Measurements from ENCODE around the gene MACROD2.

The MACROD2 gene

GRCh38 chr20:14284443-14284842 lies 289.1 kb downstream of the MACROD2 start:
- no peak for DNase-seq

GRCh38 chr20:14288341-14289330 lies 293.3 kb downstream of the MACROD2 start:
- no peak for DNase-seq

GRCh38 chr20:14291502-14291901 lies 296.2 kb downstream of the MACROD2 start:
- DNase-seq: no peak

GRCh38 chr20:14295238-14295637 lies 299.9 kb downstream of the MACROD2 start:
- DNase-seq: no peak

- DNase-seq: no peak
Observed at GRCh38 chr20:14295770-14296309, 300.5 kb downstream of the MACROD2 start.

- DNase-seq: no peak
Observed at GRCh38 chr20:14299831-14300230, 304.5 kb downstream of the MACROD2 start.

- DNase-seq: no peak
Observed at GRCh38 chr20:14303106-14303505, 307.8 kb downstream of the MACROD2 start.

GRCh38 chr20:14303651-14304050 lies 308.3 kb downstream of the MACROD2 start:
- DNase-seq: no peak

GRCh38 chr20:14304472-14304871 lies 309.2 kb downstream of the MACROD2 start:
- DNase-seq: no peak

GRCh38 chr20:14307956-14308355 lies 312.6 kb downstream of the MACROD2 start:
- DNase-seq: no peak

- no peak for DNase-seq
Observed at GRCh38 chr20:14310977-14311627, 315.8 kb downstream of the MACROD2 start.

GRCh38 chr20:14312001-14312400 lies 316.7 kb downstream of the MACROD2 start:
- DNase-seq: no peak

- no peak for DNase-seq
Observed at GRCh38 chr20:14313341-14314020, 318.2 kb downstream of the MACROD2 start.

GRCh38 chr20:14319704-14320103 lies 324.4 kb downstream of the MACROD2 start:
- no peak for DNase-seq

- no peak for DNase-seq
Observed at GRCh38 chr20:14331646-14332045, 336.3 kb downstream of the MACROD2 start.

GRCh38 chr20:14332866-14333265 lies 337.6 kb downstream of the MACROD2 start:
- no peak for DNase-seq

- DNase-seq: no peak
Observed at GRCh38 chr20:14333721-14334120, 338.4 kb downstream of the MACROD2 start.

GRCh38 chr20:14334306-14334930 lies 339.1 kb downstream of the MACROD2 start:
- DNase-seq: no peak

- DNase-seq: no peak
Observed at GRCh38 chr20:14335052-14335451, 339.7 kb downstream of the MACROD2 start.

- no peak for DNase-seq
Observed at GRCh38 chr20:14336686-14337085, 341.4 kb downstream of the MACROD2 start.

- DNase-seq: peak; percentile 58
Observed at GRCh38 chr20:14337400-14338171, 342.3 kb downstream of the MACROD2 start, which contains the start of gene FLRT3. Gene FLRT3 (minus strand): TSS chr20:14337612. CDS start chr20:14327506, 10,106 bp downstream.

- DNase-seq: no peak
Observed at GRCh38 chr20:14341801-14342200, 346.5 kb downstream of the MACROD2 start.

Data from hematopoietic multipotent progenitor cell treated with erythropoietin and hydrocortisone succinate and interleukin-3 and kit ligand, for 6 days (in vitro differentiated cells).